GM21390 (cell line): ENCODE measurements around the gene RGS6.

Experiments used
- ATAC-seq: cut with Tn5 transposase; IDR thresholded peaks from one replicate; pipeline ENCODE4 v1.9.1; 2021; ENCODE audit not compliant: unreplicated experiment

Gene RGS6

DNA sequence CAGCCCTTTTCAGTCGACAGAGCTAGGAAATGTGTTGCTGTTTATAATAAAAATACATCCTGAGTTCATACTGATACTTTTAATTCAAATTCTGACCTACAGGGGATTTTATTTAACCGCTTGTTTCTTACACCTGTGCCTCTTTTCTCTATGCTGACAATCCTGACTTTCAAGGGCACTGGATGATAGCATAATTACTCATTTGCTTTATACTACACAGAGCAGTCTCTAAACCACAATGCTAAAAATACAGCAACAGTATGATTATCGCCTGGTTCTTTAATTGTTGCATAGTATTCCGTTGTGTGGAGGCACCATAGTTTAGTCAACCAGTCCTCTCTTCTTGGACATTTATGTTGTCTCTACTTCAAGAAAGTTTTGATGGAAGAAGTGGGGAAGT, 588.8 kb downstream of the RGS6 start:
- no peak for ATAC-seq

- no peak for ATAC-seq
These were observed 589.9 kb downstream of the RGS6 start for GRCh38 chr14:72521968-72522741.

GRCh38 chr14:72522847-72523246, 590.6 kb downstream of the RGS6 start:
- ATAC-seq, result no peak

DNA sequence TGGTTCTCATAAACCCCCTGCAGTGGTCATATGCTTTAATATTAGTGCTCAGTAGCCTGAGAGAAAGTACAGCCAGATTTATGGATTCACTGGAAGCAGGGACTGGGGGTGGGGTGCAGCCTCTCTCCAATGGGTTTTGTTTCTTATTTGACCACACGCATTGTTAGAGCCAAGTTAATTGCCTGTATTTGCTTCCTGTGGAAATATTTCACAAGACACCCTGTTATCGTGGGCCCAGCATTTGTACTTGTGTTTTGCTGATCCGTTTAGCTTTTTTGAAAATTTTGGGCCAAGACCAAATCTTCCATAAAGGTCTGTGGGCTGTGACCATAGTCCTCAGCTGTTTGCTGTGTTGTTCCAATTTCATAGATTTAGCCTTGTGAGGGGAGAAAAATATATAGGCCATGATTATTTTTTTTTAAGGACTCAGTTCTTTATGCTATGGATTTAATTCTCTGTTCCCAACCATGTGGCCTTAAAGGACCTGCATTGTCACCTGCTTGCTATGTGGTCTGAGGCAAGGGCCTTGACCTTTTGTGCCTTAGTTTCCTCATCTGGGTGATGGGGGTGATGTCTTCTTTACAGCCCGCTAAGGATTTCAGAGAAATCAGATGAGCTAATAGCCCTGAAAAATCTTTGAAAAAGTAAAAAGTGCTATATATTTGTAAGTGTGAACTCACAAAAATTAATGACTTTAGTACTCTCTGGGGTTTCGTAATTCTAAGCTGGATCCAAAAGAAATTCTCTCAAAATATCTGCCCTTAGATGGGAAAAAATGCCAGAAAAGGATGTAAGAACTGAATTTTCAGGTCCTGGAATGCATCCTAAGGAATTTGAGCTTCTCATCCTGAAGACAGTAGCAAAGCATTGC, 591.4 kb downstream of the RGS6 start:
- ATAC-seq, result no peak

DNA sequence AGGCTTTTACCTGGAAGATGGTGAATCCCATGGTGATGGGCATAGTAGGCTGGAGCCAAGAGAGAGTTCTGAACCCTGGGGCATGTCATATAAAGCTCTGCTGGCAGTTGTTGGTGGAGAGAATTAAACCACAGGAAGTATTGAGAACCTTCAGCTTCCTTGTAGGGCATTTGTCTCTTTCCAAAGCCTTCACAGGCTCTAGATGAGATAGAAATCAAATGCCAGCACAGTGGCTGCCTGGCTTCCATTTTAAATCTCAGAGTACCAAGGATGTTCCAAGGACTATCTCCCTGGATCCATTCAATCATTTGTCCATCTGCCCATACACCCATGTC, 592.0 kb downstream of the RGS6 start:
- ATAC-seq, result no peak

DNA sequence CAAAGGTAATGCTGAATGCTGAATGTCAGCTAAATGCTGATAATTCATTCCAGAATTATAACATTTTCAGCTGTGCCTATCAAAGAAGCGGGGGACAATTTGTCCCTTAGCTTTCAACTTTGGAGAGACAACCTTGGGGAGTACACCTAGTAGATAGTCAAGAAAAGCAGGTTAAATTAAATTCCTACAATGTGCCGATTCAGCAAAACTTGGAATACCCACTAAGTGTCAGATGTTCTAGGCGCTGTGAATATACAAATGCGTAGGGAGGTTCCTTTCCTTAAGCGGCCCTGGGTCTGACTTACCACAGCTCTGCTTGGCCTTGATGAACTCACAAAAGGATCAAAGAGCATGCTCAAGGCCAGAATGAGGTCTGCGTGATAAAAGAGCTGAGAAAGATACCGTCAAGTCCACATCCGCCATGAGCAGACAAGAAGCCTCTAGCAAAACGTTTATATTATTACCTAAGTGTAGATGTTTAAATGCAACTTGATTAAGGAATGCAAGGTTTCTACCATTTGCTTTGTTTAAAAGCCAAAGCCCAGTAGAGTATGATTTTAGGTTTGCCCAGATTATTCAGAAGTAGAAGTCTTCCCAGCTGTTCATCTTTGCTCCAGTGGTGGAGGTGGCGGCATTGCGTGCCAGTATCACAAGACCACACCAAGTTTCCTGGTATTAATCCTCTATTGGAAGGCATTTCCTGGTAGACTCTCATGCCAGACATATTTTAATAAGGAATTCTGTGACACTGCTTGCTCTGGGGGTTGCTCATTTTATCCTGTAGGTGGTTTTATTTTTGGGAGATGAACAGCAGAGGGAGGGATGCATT, 593.1 kb downstream of the RGS6 start:
- ATAC-seq, result no peak

DNA sequence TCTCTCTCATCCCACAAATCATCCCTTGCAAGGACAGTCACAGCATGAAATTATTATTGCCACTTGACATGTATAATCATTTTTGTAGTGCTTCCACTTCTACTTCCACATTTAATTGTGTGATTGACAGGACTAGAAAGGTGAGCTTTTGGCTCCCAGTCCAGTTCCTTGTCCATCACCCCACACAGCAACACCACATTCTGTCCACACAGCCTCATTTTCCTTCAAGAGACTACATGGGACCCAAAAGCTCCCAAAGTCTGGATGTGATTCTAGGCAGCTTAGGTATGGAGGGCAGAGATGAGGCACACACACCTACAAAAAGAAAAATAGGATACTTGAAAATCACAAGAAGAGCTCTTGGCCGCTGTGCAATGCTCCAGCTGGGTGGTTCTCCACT, 595.4 kb downstream of the RGS6 start:
- ATAC-seq, result no peak

DNA sequence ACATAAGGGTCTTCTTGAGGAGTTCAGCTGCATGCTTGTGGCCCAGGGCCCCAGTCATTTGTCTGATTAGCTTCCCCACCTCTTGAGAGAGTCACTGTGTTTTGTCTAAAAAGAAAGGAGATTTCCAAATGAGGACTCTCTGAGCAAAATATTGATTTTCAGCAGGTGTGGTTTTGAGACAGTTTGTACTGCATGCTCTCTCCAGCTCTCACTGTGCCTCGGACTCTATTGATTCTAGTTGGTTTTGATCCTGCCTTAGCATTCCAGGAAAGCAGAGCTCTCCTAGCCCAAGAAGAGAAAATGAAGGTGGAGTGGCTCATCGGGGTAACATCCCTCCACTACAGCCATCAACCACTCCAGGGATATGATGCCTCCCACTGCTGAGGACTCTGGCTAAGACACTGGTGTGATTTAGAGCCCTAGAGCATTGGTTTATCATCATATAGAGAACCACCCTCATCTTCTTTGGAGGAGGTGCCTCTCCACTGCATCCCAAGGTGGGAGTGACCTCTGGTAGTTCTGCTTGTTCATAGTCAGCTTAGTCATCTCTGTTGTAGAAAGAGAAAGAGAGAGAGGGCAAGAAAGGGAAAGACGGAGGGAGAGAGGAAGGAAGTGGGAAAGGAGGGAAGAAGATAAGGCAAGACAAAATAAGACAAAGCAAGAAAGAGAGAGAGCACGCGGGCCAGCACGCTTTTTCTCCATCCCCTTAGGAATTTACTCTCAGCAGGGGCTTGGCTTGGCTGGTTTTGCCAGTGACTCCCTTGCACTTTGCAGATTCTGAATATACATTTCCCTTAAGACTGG, 596.0 kb downstream of the RGS6 start:
- no peak for ATAC-seq

GRCh38 chr14:72528863-72529175, 596.6 kb downstream of the RGS6 start:
- ATAC-seq, result no peak

GRCh38 chr14:72532686-72533454, 600.6 kb downstream of the RGS6 start:
- ATAC-seq, result no peak

DNA sequence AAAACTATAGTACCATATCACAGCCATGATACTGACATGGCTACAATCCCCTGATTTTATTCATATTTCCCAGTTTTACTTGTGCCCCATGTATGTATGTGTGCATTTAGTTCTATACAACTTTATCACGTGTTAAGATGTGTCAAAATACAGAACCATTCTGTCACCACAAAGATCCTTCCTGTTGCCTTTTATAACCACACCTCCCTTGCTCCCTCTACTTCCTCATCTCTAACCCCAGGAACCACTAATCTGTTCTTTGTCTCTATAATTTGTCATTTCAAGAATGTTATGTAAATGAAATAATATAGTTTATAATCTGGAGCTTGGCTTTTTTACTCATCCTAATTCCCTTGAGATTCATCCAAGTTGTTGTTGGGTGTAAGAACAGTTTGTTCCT, 603.3 kb downstream of the RGS6 start:
- no peak for ATAC-seq

- ATAC-seq, result no peak
These were observed 606.2 kb downstream of the RGS6 start for GRCh38 chr14:72538387-72538786.

GRCh38 chr14:72539661-72540315, 607.6 kb downstream of the RGS6 start:
- no peak for ATAC-seq

GRCh38 chr14:72540836-72541235, 608.6 kb downstream of the RGS6 start:
- no peak for ATAC-seq

DNA sequence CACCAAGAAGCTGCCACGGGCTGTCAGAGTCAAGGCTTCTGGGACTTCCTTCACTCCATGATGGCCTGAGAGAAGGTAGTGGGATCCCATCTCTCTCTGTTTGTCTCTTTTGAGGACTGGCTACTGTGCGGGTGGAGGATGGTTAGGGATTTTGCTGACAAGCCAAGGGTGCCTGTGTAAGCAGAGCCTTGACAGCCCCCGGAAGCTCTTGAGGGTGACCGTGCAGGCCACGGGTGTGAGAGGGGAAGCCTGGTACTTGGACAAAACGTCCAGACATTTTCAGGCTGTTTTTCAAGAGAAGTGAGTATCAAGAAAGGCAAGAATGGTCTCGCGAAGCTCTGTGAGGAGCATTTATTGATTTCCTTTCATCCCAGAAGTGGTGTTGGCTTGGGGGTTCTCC, 609.3 kb downstream of the RGS6 start:
- ATAC-seq, result no peak

GRCh38 chr14:72543341-72543740, 611.1 kb downstream of the RGS6 start:
- ATAC-seq, result no peak

GRCh38 chr14:72544615-72545387, 612.6 kb downstream of the RGS6 start:
- ATAC-seq, result no peak

- no peak for ATAC-seq
These were observed 613.4 kb downstream of the RGS6 start for GRCh38 chr14:72545411-72546311.
